ENCODE data around the gene UGCG. TPM values are rescaled to one million over a fixed set of nuclear protein-coding genes. Genes with fewer than 3 reads are reported as not detected.

Gene UGCG
- total and polyA plus RNA-seq, 2 of the 4 experiments (the other 2 are of a cell fraction): 84.2 to 104 TPM

- H3K4ac ChIP-seq (ENCODE audit: low read depth, low read length): peak overlapping the region; percentile 61; the same call in 1 of the 2 replicates
- H3K18ac ChIP-seq (ENCODE audit: low read depth, low read length): peak overlapping the region; percentile 85
- no peak overlapping the region for H2BK20ac ChIP-seq (ENCODE audit: low read depth, low read length)
- H3K79me1 ChIP-seq (ENCODE audit: low read depth in 1 of 2, low read length in 2 of 2): peaks cover 5 to 29% of the 10 kb centered on the region in 2 experiments; a peak in 2 of 4 replicates
- peaks cover 6% of the 10 kb centered on the region; the same call in 1 of the 2 replicates for H3K36me3 ChIP-seq (ENCODE audit: control insufficient read depth, insufficient read depth, low read length)
- H3K9me3 ChIP-seq (ENCODE audit: control insufficient read depth, insufficient read depth, low read length): no peaks in the 10 kb centered on the region
- ChIA-PET CTCF (interaction anchor here (1.4 kb wide), 1 partner anchor 30 kb away, joined by 3 read pairs; no protein-coding TSS in a partner anchor), POLR2A (ENCODE audit: unreplicated experiment) (interaction anchor here (1.3 kb wide), 1 partner anchor 134 kb away, joined by 3 read pairs; no protein-coding TSS in a partner anchor)
- H4K5ac ChIP-seq (ENCODE audit: low read depth, low read length): peak overlapping the region; percentile 39; the same call in 1 of the 2 replicates
- peak overlapping the region; percentile 49 for H3K14ac ChIP-seq (replicated peaks; ENCODE audit: low read depth, low read length)
- peak overlapping the region; percentile 58 to 80; a peak in 2 of 4 replicates for H4K8ac ChIP-seq (ENCODE audit: low read depth in 2 of 2, low read length in 2 of 2)
- TF ChIP-seq CHD1 (IDR thresholded peaks at IDR 0.05; ENCODE audit: low read depth, low read length) (0 out of 2 replicates have a peak, but pooled peaks have one; percentile 5), FOS (IDR thresholded peaks at IDR 0.05; ENCODE audit: low read depth, low read length) (no peak)
- H3K27me3 ChIP-seq (ENCODE audit: control insufficient read depth, insufficient read depth, low read length): no peaks in the 10 kb centered on the region
- peaks cover 56% of the 10 kb centered on the region for H4K20me1 ChIP-seq (ENCODE audit: insufficient read depth, low read length)
- no peak overlapping the region for H2AFZ ChIP-seq (replicated peaks; ENCODE audit: low read length, poor library complexity)
- H2BK5ac ChIP-seq (ENCODE audit: low read depth, low read length, poor library complexity, severe bottlenecking): peak overlapping the region; percentile 86
- peak overlapping the region; percentile 25; the same call in 1 of the 2 replicates for H4K91ac ChIP-seq (ENCODE audit: insufficient read depth, low read depth, low read length)
- H3K56ac ChIP-seq (ENCODE audit: extremely low read depth, insufficient read depth, low read length): peak overlapping the region; percentile 89
- H3K4me2 ChIP-seq (ENCODE audit: low read depth, low read length): peak overlapping the region; percentile 78
- TSS peak; percentile 23 for BruUV-seq (replicated peaks)
- H2AK5ac ChIP-seq (ENCODE audit: low read depth, low read length): no peak overlapping the region
- ATAC-seq (ENCODE audit: low read depth) (no peak), DNase-seq (no peak)
- peaks cover 14% of the 10 kb centered on the region for H3K4me1 ChIP-seq (ENCODE audit: control insufficient read depth, insufficient read depth, low read length)
- WGBS, 2 experiments (ENCODE audit: extremely low coverage in 2 of 2, insufficient read length in 1 of 2): no CpG with 5 or more reads among the region's 4 CpGs
- dilution Hi-C loops (cut with HindIII; ENCODE audit: low sequenced_read_pairs, unreplicated experiment) (no loop called here), intact Hi-C loops (cut with micrococcal nuclease) (loop anchor here (1.0 to 10.0 kb wide), 2 partner anchors 176 to 304 kb away; partner anchors contain the start of gene PTGR1), in situ Hi-C loops (cut with MboI; ENCODE audit: low sequenced_read_pairs) (no loop called here)
- no peak overlapping the region for H2BK15ac ChIP-seq (ENCODE audit: low read depth, low read length)
- peak overlapping the region; percentile 98 for H3K4me3 ChIP-seq (ENCODE audit: insufficient read depth, low read depth, low read length)
- H3K9me1 ChIP-seq (ENCODE audit: insufficient read depth, low read length): peaks cover 13% of the 10 kb centered on the region
- H3K23ac ChIP-seq (ENCODE audit: low read depth, low read length): peak overlapping the region; percentile 54; the same call in 1 of the 2 replicates
- peak overlapping the region; percentile 93 for H3K9ac ChIP-seq (ENCODE audit: low read depth, low read length)
- H2AK9ac ChIP-seq (replicated peaks; ENCODE audit: low read depth, low read length, poor library complexity): no peak overlapping the region
- peak overlapping the region; percentile 96; the same call in 1 of the 2 replicates for H3K27ac ChIP-seq (ENCODE audit: insufficient read depth, low read length)
- peak overlapping the region; percentile 16; the same call in 1 of the 2 replicates for H2BK120ac ChIP-seq (ENCODE audit: low read depth, low read length)
Observed at GRCh38 chr9:111898331-111899096, 1.9 kb downstream of the UGCG start.
